HG03565 (cell line): ENCODE data around the gene ARMC9.
"Not testable (repeated sequence)": the region's sequence is repeated elsewhere in the genome, so short reads cannot be mapped to it uniquely, and the experiment has no call there.

Source experiments
- ATAC-seq: cut with Tn5 transposase; IDR thresholded peaks from one replicate; pipeline ENCODE4 v1.9.1; 2021; ENCODE audit warnings: mild to moderate bottlenecking, moderate library complexity; ENCODE audit not compliant: unreplicated experiment

Gene ARMC9

DNA sequence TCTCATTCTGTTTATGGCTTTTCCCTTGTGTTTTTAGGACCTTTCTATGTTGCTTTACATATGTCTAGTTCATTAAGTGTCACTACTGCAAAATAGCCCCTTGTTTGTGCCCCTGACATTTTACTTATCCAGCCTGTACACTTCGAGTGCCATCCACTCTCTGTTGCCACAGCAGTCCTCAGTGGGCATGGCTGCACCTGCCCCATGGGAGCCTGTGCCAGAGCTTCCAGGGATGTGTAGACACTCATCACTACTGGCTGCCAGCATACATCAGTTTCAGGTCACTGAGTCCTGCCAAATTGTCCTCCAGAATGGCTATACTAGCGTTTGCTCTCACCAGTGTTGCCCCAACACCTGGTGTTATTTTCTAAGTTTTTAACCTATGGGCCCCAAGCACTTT, 80.4 kb downstream of the ARMC9 start:
- no peak for ATAC-seq

- no peak for ATAC-seq
These were observed 82.4 kb downstream of the ARMC9 start for GRCh38 chr2:231280846-231281245.

GRCh38 chr2:231284296-231284695, 85.9 kb downstream of the ARMC9 start:
- no peak for ATAC-seq

- ATAC-seq, result no peak
These were observed 88.5 kb downstream of the ARMC9 start for GRCh38 chr2:231286964-231287363.

DNA sequence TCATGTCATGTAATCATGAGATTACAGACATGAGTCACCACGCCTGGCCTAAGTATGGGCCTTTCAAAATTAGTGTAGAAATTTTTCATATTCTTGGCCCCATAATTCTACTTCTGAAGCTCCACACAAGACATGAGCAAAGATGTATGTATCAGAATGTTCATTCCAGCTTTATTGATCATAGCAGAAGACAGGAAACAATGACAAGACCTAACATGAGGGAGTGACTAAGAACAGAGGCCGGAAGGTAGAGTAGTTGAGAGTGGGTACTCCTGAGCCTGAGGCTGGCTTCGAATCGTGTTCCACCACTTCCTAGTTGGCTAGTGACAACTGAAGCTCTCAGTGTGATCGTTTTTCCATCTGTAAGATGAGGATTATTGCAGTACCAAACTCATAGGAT, 89.3 kb downstream of the ARMC9 start:
- no peak for ATAC-seq

- no peak for ATAC-seq
These were observed 90.2 kb downstream of the ARMC9 start for GRCh38 chr2:231288590-231288989.

DNA sequence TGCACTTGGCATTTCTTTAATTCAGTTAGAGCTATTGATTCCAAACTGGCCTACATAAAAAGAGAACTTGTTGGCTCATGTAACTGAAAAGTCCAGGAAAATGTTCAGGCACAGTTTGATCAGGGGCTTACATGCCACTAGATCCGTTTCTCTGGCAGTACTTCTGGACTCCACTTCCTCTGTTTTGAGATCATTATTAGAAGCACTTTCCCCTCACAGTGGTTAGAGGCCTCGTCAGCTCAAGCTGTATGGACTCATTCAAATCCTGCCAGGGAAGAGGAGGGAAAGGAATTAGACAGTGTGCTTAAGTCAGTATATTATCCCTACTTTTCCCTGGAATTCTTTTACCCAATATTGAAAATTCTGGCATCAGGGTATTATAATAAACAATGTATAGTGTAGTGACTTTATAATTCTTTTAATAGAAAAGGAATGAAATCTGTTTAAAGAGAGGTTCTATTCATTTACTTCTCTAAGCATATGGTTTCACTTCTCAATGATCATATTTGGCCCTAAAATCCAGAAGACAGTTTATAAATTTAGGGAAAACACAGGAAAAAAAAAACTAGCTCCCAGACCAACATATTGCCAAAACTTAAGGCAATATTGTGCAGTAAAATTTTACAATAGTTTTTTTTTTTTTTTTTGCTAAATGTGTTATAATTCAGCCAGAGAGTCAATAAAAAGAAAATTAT, 92.0 kb downstream of the ARMC9 start:
- ATAC-seq, result no peak

DNA sequence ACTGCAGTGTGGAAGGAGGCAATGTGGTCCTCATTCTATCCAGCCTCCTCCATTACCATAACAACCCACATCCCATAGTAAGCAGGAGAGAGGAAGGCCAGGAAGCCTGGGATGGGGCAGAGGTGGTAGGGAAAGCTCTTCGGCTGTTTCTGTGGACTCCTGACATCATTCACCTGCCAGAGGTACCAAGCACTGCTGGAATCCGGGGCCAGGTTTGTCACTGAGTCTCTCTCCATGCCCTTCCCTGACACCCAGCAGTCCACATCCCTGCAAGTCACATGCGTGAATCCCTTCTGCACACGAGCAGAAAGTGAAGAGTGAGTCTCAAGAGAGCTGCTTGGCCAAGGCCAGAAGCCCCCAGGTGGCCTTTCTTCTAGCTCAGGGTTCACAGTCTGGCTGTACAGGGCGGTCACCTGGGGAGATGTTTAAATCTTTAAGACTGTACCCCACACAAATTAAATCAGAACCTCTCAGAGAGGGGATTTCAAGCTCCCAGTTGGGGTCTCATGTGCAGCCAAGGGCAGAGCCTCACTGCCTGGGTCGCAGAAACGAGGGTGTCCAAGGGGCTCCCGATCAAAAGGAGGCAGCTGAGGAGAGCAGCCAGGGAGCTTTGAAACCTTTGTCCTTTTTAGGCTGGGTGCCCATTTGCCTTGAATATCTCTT, 94.2 kb downstream of the ARMC9 start:
- no peak for ATAC-seq

GRCh38 chr2:231293163-231293562, 94.7 kb downstream of the ARMC9 start:
- ATAC-seq, result no peak

DNA sequence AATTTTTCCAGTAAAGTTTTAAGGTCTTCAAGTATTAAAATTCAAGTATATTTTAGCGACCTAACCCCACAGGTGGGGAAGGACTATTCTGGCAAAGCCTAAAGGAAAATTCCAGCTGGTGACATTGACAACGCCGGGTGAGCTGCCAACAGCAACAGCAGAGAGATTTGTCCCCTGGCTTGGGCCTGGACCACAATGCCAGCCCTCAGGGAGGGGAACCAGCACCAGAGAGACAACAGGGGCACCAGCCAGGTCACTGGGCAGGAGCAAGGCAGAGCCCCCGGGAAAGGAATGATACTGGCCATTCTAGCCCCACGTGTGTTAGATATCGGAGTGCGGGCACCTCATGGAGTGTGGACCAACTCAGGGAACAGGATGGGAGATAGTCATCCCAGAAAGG, 95.7 kb downstream of the ARMC9 start:
- no peak for ATAC-seq

- no peak for ATAC-seq
These were observed 96.3 kb downstream of the ARMC9 start for GRCh38 chr2:231294571-231295362.

GRCh38 chr2:231295363-231295655, 96.9 kb downstream of the ARMC9 start:
- no peak for ATAC-seq

- ATAC-seq, result no peak
These were observed 98.1 kb downstream of the ARMC9 start for GRCh38 chr2:231296401-231296974.

DNA sequence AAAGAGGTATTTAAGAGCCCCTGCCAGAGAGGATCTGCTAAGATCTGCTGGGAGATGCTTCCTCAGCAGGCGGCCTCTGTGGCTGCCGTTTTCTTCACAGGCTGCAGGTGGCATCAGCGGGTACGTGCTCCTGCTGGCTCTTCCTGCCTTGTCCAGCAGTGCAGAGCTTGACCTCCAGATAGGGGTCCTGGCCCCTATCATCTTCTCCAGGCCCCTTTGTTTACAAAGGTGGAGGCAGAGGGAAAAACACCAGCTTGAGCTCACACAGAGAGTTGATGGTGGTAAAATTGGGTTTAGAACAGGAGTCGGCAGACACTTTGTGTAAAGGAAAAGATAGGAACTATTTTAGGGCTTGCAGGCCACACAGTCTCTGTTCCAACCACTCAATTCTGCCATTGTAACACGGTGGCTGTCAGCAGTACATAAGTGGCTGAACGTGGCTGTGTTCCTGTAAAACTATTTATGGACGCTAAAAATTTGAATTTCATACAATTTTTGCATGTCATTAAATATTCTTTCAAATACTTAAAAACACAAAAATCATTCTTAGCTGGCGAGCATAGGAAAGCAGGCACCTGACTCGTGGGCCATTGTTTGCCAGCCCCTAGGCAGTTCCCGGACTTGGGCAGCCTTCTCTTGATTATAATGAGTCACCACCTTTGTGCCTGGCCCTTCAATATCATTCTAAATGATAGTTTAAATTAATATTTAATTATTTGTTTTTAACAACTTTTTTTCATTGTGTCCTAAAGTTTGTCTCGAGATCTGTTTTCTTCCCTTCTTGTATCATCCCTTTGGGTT, 98.9 kb downstream of the ARMC9 start:
- no peak for ATAC-seq

GRCh38 chr2:231298091-231298490, 99.7 kb downstream of the ARMC9 start:
- no peak for ATAC-seq

DNA sequence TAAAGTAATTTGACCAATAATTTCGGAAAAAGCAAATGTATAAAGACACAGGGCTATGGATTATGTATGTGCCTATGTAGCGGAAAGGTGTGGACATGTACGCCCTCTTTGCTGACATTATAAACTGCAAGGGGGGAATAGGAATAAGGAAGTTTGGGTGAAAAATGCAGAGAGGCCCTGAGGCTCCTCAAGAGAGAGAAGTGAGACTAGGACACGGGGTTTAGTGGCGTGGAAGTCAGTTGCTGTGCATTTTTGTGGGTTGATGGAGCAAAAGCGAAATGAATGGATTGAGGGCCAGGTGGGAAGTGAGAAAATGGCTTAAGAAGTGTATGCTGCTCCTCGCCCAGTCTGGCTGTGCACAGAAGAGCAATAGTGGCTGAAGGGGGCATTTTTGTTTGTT, 100.8 kb downstream of the ARMC9 start:
- no peak for ATAC-seq

GRCh38 chr2:231300020-231300721, 101.7 kb downstream of the ARMC9 start:
- ATAC-seq, result no peak

DNA sequence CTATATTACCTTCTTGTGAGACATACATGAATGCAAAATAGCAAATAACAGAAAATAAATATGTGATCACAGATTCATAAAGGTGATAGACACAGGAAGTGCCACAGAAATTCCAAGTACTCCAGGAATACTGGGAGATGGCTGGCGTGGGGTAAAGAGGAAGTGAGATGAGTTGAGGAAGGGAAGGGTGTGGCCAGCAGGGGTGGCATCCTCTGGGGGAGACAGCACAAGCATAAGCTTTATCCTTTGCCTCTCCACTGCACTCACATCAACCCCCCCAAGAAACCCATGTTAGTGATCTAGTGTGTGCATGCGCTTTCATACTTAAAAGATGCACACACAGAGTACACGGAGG, 102.3 kb downstream of the ARMC9 start:
- ATAC-seq, result no peak

- not testable (repeated sequence) for ATAC-seq
These were observed 105.8 kb downstream of the ARMC9 start for GRCh38 chr2:231304259-231304658.

- no peak for ATAC-seq
These were observed 106.8 kb downstream of the ARMC9 start for GRCh38 chr2:231305221-231305620.
